GM18907 (cell line): Measurements from ENCODE around the gene SAMD4A.

ENCODE experiments used
- ATAC-seq: cut with Tn5 transposase; IDR thresholded peaks from one replicate; pipeline ENCODE4 v1.9.1; 2021; ENCODE audit warnings: mild to moderate bottlenecking, moderate library complexity; ENCODE audit not compliant: unreplicated experiment

The SAMD4A gene

DNA sequence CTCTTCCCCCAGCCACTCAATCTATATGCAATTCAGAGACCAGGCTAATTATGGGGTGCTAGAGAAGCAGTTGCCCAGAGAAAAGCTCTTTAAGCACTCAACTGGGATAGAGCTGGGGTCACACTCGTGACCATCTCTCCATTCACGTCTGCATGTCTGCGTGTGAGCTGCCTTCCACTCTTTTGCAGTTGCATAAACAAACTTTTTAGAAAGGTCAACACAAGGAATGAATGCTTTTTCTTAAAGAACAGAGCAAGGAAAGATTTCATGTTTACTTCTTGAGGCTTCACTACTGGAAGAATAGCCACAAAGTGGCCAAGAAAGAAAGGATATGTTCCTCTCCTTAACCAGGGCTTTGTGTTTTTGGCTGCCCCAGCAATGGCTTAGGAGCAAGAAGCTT is 151.1 kb downstream of the SAMD4A start:
- ATAC-seq, result no peak

DNA sequence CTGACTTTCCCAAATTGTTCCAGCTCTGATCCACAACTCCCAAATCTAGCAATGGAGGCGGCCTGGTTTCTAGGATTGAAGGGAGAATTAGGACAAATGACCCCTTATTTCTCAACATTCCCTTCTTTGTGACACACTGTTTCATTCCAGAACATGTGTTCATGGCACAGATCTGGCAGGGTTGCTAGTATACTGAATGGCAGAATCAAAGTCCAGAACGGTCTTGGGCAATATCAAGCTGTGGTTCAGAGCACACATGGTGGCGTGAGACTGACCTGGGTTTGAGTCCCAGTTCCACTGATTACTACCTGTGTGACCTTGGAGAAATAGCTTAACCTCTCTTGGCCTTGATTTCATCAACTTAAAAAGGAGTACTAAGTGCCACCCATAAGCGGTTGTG is 152.5 kb downstream of the SAMD4A start:
- ATAC-seq, result no peak

DNA sequence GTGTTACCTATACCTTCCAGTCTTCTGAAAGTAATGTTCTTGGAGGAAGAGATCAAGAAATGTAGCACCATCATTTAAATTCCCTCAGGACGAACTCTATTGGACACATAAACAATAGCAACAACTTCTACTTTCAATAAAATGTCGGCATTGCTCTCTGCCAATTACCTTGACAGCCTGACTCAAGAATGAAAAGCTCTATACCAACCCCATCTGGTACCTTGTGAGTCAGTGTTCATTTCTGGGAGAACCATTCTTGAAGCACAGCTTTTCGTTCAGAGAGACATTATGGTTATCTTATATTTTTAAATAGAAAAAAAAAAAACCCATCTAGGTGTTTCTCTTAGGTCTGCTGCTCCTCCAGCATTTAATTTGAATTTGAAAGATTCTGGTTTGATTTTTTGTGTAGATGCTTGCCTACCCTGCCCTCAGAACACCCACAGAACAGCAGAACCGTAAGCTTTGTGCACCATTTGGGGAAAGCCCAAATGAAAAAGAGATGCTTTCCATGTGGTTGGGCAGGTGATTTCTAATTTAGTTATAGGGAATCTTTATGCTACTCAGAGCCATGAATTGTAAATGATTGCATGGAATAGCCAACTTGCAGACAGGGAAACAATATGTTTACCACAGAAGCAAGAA is 156.0 kb downstream of the SAMD4A start:
- ATAC-seq, result no peak

DNA sequence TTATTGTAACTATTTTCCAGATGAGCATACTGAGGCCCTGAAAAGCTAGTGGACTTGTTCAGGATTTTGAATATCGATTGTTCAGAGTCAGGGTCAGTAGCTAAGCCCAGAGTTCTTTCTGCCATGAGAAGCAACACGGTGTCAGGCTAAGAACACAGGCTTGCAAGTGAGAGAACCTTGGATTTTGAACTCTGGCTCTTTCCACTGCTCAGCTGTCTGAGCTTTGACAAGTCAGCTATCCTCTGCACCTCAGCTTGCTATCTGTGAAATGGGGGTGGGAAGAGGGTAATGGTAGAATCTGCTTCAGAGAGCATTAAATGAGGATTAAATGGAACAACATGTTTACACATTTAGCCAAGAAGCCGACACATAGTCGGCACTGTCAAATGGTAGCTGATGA is 157.2 kb downstream of the SAMD4A start:
- no peak for ATAC-seq

DNA sequence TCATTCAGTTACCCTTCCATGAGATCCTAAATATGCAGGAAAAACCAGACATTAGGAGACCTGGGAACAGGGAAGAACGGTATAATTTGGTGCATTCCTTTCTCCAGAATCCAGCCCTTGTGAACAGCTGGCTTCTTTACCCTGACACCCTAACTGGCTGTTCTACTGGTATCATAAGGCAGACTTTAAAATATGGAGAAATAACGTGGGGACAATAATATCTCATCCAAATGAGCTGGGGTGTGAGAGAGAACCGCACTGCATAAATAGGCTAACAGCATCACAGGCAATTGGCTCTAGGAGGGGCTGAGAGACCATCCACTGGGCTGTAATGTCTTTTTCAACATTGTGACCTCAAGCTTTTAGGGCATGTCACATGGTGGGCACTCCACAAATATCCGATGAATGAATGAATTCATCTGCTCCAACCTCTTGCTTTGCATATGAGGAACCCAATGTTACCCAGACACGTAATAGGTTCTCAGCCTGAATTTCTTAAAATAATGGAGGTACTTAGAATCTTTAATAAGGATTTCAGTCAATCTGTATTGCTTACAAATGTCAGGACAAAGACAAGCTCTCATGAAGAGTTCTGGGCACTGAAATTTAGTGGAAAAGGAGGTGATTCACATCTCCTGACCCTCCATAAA is 157.9 kb downstream of the SAMD4A start:
- no peak for ATAC-seq

DNA sequence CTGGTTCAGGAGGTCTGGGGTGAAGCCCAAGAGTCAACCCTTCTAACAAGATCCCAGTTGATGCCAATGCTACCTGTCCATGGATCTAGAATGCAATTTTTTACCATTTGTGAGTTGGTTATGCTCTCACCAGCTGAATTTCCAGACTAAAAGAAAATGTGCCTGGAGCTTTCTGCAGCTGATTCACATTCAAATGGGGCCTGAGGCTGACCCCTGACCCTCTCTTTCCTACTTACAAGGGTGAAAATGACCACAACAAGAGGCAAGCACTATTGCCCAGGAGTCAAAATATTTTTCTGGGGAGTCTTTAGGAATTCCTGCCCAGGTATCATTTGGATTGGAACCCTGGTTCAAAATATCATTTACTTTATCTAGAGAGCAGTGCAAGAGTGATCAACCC is 159.1 kb downstream of the SAMD4A start:
- no peak for ATAC-seq

DNA sequence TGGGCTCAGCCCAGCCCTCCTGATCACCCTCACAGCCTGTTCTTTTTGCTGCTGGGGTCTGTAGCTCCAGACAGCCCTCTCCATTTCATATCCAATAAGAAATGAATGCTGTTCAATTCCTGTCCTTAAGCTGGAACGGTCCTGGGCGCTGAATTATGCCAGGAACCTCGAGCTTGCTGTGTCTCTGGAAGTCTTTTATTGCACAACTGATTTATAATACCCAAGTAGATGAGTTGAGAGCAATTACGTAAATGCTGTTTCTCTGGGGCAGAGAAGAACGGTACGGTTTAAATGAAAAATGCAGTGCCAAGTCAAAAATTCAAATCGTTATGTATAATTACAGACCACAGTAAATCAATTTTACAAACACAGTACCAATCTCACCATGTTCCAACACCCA is 161.0 kb downstream of the SAMD4A start:
- ATAC-seq, result no peak

DNA sequence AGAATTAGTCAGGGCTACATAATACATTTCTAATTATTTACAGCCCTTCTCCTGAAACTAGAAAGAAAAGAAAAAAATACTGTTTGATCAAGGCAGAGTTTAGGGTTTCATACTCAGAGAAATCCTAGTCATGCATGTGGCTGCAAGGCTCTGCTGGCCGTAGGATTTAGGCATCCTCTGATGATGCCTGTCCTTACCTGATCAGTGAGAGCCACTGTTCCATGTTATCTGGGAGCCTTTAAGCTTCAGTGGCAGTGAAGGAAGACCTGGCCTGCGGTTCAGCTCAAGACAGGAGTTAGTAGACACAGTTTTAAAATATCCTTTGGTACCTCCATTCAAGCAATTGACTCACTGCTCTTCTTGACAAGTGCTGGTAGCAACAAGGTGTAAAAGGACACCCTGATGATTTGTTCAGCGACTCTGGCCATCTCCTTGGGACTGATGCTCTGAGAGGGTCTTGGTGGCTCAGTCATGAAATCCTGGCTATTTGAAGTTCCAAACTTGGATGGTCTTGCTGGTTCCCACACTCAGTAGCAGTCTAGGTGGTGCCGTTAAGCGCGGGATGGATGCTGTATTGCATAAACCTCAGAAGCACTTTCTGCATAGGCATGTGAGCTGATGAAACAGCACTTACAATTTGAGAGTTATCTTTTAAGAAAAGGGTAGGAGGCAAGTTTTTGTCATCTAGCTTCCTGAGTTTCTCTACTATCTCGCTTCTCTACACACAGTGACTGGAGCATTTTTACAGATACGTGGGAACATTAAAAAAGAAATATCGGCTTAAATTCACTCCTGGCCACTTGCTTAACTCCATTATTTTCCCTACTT is 162.0 kb downstream of the SAMD4A start:
- ATAC-seq, result no peak

DNA sequence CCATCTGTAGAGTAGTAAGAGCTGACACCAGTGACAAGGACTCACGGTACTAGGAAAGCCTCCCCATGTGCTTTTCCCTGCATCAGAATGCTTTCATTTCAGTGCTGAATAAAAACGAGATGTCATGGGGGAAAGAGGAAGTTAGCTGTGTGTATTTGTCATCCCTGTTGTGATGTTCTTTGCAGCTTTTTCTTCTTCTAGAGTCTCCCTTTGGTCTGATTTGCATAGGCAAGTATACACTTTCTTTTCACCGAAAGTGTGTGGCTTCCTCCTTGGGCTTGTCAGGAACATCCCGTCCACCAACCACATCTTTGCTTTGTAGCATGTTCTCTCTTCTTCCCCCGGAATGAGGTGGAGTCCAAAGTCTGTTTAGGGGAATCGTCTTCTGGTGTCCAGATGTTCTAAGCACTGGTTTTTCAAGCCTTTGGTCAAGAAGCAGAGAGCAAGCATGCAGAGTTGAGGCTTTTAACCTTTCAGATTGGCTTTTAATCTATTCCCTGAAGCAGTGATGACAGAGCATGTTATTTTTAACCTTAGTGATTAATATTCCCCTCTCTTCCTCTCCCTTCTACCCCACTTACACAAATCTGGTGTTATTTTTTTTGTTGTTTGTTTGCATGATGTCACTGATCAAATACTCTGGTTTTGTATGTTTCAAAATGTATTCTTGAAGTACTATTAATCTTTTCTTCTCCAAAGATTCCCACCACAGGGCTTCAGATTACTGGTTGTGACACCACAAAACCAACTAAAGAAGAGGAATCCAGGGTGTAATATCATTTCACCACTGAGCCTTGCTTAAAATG is 163.4 kb downstream of the SAMD4A start:
- ATAC-seq, result peak; percentile 95

DNA sequence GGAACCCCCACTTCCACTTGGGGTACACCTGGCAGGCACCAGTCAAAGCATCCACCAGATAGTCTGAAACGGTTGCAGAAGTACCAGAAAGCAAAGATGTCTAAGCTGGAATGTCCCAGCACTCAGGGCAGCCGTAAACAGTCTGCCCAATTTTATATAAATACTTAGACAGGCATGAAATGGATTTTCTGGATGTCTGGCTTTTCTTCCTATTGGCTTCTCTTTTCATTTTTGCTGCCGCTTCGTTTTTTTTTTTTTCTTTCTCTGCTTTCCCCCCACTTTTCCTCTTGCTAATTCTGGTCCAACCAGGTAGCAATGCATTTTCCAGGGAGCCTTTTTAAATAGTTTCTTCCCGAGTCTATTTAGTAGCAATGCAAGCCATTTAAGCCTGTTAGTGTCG is 168.0 kb downstream of the SAMD4A start:
- no peak for ATAC-seq

DNA sequence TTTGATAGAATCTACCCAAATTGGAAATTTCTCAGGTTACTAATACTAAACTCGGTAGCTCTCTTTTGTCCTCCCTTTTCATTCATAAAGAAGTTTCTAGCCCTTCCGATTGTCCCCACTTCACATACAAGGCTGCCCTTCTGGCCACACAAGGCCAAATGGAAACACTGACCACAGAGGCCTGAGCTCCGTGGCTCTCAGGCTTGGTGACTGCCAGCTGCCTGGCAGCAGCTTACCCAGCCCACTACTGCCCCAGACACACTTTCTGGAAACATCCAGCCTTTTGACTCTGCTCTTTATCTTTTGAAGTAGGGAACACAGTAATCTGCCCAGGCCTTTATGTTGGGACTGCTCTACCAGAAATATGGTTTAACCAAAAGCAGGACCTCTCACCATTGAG is 168.5 kb downstream of the SAMD4A start:
- ATAC-seq, result no peak

DNA sequence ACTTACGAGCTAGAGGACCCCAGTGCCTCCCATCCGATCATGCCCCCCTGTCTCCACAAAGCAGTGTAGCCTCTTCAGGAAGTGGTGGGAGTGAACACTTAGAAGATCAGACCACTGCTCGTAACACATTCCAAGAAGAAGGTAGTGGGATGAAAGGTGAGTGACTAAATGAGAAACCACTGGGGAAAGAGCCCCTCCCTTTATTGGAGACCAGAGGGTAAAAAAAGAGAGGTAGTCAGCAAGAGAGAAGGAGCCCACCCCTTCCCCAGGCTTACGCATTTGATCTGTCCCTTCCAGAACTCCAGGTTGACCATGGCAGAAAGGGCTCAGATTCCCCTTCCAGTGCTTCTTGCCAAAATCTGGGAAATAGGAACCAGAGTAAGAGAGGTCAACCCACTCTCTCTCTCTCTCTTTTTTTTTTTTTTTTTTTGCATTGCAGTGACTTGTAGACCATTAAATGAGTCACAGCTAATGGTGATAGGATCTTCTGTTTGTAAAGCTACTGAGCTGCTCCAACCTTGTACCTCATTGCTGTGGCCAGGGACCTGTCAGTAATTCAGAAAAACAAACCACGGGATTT is 170.3 kb downstream of the SAMD4A start:
- ATAC-seq, result no peak

DNA sequence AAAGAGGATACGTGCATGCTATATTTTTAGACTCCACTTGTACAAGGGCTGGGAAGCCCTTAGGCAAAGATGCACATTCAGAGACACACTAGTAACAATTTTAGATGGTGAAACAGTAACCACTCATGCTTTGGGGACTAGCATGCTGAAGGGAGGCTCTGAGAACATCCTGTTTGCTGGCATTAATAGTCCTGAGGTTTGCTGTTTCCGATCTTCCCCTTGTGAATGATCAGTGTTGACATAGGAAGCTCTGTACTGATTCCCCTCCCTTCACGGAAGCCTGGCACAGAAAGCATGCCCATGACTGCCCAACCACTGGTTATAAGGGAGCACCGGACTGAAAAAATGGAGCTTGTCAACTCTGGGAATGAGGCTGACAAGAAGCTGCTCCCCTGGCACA is 171.1 kb downstream of the SAMD4A start:
- ATAC-seq, result no peak

DNA sequence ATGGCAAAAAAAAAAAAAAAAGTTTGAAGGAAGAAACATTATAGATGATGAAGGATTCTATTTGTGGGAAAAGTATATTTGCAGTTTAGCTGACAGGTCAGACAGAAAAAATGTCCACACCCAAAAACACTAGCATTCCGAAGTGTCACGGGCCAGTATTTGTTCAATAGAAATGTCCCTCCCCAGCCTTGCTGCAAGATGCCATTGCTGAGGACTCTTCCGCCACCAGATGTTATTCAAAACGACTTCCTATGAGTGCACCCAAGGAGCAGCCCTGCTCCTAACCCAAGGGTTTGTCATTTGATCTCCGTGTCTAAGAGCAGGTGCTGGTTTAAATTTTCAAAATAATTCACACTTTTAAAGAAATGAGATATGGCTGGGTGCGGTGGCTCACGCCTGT is 172.6 kb downstream of the SAMD4A start:
- no peak for ATAC-seq

DNA sequence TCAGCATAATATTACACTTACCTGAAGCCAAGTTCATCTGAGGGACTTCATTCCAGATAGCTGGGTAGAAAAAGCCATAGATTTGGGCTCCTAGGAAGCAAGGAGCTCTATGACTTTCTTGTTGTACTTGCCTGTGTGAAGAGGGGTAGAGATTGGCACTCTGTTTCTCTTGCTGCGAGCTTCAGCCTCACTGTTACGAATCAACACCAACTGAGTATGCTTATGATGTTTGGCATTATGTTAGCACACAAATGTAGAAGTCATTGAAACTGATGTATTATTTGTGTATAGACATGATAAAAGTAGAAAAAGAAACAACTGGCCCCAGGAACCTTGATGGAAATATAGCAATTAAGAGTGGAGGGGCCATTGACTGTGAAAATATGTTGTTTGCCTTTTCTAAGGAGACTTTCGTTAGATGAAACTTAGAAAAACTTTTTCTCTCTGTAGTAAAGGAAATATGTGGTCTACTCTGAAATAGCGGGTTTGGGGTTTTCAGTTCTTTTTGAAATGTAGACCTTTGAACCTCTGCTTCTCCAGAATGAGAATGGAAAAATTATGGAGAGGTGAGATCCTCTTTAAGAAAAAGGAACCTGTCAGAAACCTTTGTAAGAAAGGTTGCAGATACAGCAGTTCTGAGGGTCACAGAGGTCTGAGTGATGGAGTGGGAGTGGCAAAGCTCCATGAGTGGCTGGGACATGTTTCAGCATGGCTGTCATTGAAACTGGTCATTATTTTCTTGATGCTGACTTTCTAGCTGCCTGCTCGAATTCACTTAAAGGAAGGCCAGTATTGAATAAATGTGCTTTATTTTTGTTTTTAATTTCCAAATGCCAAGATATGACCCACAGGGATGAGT is 175.8 kb downstream of the SAMD4A start:
- no peak for ATAC-seq

DNA sequence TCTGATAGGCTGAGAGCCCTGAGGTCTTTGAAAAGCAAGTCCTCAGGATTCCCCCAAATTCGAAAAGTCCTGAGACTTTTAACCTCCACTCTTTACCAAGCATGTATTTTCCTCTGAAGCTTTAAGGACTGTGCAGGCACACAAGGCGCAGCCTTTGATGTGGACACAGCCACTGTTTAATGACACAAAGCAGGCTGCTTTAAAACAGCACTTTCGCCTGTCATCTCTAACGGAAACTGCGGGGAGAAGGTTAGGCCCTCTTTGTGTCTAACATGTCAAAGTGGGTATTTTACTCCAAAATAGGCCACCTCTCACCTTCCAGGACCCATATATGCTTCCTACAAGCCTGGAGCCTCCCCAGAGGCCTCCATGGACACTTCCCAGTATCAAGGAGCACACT is 176.5 kb downstream of the SAMD4A start:
- no peak for ATAC-seq

DNA sequence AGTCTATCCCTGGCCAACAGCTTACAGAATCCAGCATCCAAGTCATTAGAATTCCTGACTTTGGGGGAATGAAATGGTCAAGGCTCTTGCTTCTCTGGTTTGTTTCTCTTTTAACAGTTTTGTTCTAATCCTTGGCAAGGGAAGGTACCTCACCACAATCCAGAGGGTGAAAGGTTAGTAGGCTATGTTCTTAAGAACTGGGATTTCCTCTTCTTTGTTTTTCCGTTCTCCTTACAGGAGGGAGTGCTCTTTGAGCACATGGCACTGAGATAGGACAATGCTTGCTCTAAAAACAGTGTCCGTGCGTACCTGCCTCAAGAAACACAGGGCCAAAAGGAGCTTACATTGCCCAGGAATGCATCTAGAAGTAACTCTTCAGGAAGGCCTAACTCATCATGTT is 179.1 kb downstream of the SAMD4A start:
- no peak for ATAC-seq

DNA sequence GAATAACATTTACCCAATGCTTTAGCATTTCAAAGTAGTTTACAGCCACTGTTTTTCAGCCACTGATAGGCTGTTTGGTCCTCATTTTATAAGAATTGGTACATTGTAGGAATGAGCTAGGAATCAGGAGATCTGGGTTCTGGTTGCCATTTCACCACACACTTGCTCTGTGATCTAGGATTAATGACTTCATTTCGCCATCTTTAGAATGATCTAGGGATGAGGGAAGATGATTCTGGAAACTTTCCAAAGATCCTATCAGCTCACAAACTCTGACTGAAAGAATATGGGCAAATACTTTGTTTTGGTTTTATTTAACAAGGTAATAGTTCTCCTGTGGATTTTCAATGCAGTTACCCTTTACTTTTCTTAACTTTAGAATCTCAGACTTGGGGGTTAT is 180.7 kb downstream of the SAMD4A start:
- no peak for ATAC-seq

DNA sequence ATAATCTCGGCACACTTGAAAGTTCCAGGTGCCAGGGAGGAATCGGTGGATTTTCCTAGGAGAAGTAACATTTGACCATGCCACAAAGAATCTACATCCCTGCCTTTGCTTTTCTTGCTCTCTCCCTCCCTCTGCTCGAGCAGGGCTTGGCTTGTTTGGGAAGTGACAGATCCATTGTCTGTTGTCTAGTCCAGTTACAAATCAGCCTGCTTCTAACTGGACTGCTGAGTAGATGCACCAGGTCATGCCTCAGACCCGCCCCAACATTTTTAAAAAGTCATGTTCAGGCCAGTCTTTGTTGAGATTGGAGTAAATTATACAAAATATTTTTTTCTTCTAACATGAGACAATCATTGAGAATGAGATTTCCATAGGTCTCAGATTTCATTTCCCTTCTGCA is 182.3 kb downstream of the SAMD4A start:
- no peak for ATAC-seq

DNA sequence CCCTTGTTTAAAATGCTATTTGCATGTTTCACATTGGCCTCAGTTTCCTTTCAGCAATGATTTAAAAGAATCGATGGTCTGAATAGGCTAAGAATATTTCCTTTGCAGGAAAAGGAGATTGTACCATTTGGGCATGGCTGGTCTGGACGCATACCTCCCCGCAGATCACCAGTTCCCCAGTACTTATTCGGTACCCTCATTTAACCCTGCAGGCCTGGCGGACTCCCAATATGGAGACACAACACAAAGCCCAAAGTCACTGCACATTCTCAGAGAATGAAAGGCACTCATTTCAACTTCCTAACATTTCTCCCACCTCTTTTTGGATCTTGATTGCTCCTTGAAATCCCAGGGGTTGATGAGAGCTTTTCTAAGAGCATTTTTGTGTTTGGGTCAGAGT is 182.8 kb downstream of the SAMD4A start:
- ATAC-seq, result no peak
